ENCODE measurements around the gene TNFRSF25. TPM values are rescaled to one million over a fixed set of nuclear protein-coding genes. Genes with fewer than 3 reads are reported as not detected.

TNFRSF25 gene
- total and polyA plus RNA-seq, 2 experiments from 2014 or later, result 7.1 to 14.0 TPM

DNA sequence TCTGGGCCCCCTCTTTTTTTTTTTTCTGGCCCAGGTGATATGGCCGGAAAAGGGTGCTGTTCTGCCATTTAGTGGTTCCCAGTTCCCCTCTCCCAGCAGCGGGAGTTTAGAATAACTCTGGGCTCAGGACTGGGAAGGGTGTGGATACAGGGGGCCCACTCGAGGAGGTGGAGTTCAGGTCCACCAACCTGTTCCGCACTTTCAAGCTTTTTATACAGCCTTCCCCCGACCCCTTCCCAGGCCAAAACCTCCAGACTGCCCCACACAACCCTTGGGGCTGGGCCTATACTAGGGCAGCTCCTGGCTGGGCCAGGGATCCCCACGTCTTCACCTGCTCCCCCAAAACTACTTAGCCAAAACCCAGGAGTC is 25.1 kb upstream of the TNFRSF25 start:
- Histone ChIP-seq H3K4me1 (ENCODE audit: insufficient read depth) (peaks cover 25% of the 10 kb centered on the region), H3K9me2 (replicated peaks; ENCODE audit: insufficient read depth) (no peaks in the 10 kb centered on the region), H3K27ac (peak overlapping the region; percentile 85), H3K79me2 (peaks cover 7% of the 10 kb centered on the region), H2AFZ (peak overlapping the region; percentile 96), H3K27me3 (no peaks in the 10 kb centered on the region), H3K36me3 (replicated peaks; ENCODE audit: insufficient read depth, low read depth) (no peaks in the 10 kb centered on the region), H4K20me1 (ENCODE audit: insufficient read depth, poor library complexity, severe bottlenecking) (no peaks in the 10 kb centered on the region), H3K4me2 (peak overlapping the region; percentile 100), H3K9me3 (ENCODE audit: low read depth) (no peaks in the 10 kb centered on the region), H3K4me3 (peak overlapping the region; percentile 92)
- no peak for TF ChIP-seq EZH2phosphoT487 (IDR thresholded peaks at IDR 0.05; ENCODE audit: low read depth, severe bottlenecking, unreplicated experiment)
- no peak for TF ChIP-seq CTCF (IDR thresholded peaks at IDR 0.05; ENCODE audit: poor library complexity)
- no peak for DNase-seq (ENCODE audit: low spot score)
- WGBS (ENCODE audit: low lambda C conversion rate, missing lambda C conversion rate), result 6% methylated on average over 6 of the region's 6 CpGs

- H3K4me1 ChIP-seq (ENCODE audit: insufficient read depth), result peaks cover 26% of the 10 kb centered on the region
- H3K4me2 ChIP-seq, result peak overlapping the region; percentile 100
- peak overlapping the region; percentile 85 for H3K27ac ChIP-seq
- 2% methylated on average over 47 of the region's 70 CpGs for WGBS (ENCODE audit: low lambda C conversion rate, missing lambda C conversion rate)
- TF ChIP-seq CTCF (IDR thresholded peaks at IDR 0.05; ENCODE audit: poor library complexity), result no peak
- peak overlapping the region; percentile 92 for H3K4me3 ChIP-seq
- no peaks in the 10 kb centered on the region for H3K36me3 ChIP-seq (replicated peaks; ENCODE audit: insufficient read depth, low read depth)
- peak; percentile 92 for DNase-seq (ENCODE audit: low spot score)
- peak overlapping the region; percentile 96 for H2AFZ ChIP-seq
- H3K27me3 ChIP-seq, result no peaks in the 10 kb centered on the region
- peaks cover 7% of the 10 kb centered on the region for H3K79me2 ChIP-seq
- no peaks in the 10 kb centered on the region for H4K20me1 ChIP-seq (ENCODE audit: insufficient read depth, poor library complexity, severe bottlenecking)
- no peaks in the 10 kb centered on the region for H3K9me3 ChIP-seq (ENCODE audit: low read depth)
- H3K9me2 ChIP-seq (replicated peaks; ENCODE audit: insufficient read depth), result no peaks in the 10 kb centered on the region
These were observed 24.5 kb upstream of the TNFRSF25 start for GRCh38 chr1:6490181-6491080.

DNA sequence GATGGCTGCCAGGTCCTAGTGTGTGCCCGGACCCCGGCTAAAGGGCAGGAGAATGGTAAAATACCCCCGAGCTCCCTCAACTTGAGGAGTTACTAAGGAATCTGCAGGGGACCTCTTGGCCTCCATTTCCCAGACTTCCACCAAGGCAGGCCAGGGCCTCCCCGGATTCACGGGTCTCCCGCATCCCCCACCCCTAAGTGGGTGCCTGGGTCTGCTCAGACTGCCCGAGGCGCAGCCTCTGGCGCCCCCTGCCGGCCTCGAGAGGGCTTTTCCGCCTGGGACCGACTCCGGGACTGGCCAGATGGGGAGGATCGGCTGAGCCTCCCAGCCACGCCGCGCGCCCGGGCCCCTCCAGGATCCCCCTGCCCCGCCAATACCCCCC is 23.8 kb upstream of the TNFRSF25 start:
- DNase-seq (ENCODE audit: low spot score), result peak; percentile 88
- H3K27ac ChIP-seq, result peak overlapping the region; percentile 85
- no peaks in the 10 kb centered on the region for H3K27me3 ChIP-seq
- H4K20me1 ChIP-seq (ENCODE audit: insufficient read depth, poor library complexity, severe bottlenecking), result no peaks in the 10 kb centered on the region
- H3K36me3 ChIP-seq (replicated peaks; ENCODE audit: insufficient read depth, low read depth), result no peaks in the 10 kb centered on the region
- no peaks in the 10 kb centered on the region for H3K9me3 ChIP-seq (ENCODE audit: low read depth)
- TF ChIP-seq CTCF (IDR thresholded peaks at IDR 0.05; ENCODE audit: poor library complexity) (peak; percentile 96), EZH2 (IDR thresholded peaks at IDR 0.05; ENCODE audit: borderline replicate concordance) (no peak)
- peak overlapping the region; percentile 96 for H2AFZ ChIP-seq
- 14% methylated on average over 21 of the region's 21 CpGs for whole genome bisulfite sequencing (ENCODE audit: low lambda C conversion rate, missing lambda C conversion rate)
- H3K4me2 ChIP-seq, result peak overlapping the region; percentile 100
- no peaks in the 10 kb centered on the region for H3K9me2 ChIP-seq (replicated peaks; ENCODE audit: insufficient read depth)
- peak overlapping the region; percentile 92 for H3K4me3 ChIP-seq
- H3K4me1 ChIP-seq (ENCODE audit: insufficient read depth), result peaks cover 26% of the 10 kb centered on the region
- H3K79me2 ChIP-seq, result peaks cover 11% of the 10 kb centered on the region
